HG03571 (cell line): ENCODE data around the gene C3orf70.

Source experiments
- ATAC-seq: cut with Tn5 transposase; IDR thresholded peaks from one replicate; pipeline ENCODE4 v1.9.1; 2021; ENCODE audit not compliant: unreplicated experiment

The C3orf70 gene

DNA sequence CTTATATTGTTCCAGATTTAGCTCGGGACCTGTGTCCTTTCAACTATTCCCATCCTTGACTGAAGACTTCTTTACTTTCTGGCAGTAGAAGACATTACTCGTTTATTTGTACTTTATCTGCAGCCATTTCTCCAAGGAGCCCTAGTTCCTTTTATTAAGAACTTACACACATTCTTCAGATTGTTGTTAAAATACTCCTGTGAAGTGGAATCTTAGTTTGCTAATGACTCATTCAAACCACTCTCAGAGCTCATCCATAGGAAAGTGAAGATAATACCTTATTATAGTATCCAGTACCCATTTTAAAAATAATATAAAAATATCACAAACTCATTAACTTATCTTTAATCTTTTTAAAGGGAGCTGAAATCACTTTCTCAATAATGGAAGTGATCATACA lies 63.5 kb downstream of the C3orf70 start:
- ATAC-seq, result no peak

DNA sequence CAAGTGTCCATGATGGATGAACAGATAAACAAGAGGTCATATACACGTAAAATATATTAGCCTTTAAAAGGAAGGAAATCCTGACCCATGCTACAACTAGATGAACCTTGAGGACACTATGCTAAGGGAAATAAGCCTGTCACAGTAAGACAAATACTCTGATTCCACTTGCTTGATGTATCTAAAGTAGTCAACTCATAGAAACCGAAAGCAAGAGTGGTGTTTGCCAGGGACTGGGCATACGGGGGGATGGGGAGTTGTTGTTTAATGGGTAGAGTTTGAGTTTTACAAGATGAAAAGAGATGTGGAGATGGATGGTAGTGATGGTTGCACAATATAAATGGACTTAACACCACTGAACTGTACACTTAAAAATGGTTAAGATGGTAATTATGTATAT lies 65.4 kb downstream of the C3orf70 start:
- ATAC-seq, result no peak

DNA sequence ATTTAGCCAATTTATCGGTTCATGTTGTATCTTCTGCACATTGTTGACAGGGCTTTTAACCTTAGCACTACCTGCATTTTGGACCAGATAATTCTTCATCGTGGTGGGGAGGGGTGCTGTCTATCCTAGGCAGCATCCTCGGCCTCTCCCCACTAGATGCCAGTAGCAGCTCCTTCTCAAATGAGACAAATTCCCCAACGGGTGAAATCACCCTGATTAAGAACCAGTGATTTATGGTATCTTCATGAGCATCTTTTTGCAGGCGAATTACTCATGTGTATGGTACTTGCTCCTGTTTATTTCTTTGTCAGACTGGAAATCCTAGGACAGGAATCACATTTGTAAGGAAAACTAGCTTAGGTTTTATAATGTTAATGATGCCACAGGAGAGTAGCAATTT lies 68.0 kb downstream of the C3orf70 start:
- ATAC-seq, result no peak

GRCh38 chr3:185084402-185084801 lies 68.5 kb downstream of the C3orf70 start:
- no peak for ATAC-seq

GRCh38 chr3:185082829-185083228 lies 70.0 kb downstream of the C3orf70 start:
- ATAC-seq, result no peak

- ATAC-seq, result no peak
Measured at GRCh38 chr3:185082149-185082548, 70.7 kb downstream of the C3orf70 start.

- no peak for ATAC-seq
Measured at GRCh38 chr3:185081521-185081920, 71.3 kb downstream of the C3orf70 start.

DNA sequence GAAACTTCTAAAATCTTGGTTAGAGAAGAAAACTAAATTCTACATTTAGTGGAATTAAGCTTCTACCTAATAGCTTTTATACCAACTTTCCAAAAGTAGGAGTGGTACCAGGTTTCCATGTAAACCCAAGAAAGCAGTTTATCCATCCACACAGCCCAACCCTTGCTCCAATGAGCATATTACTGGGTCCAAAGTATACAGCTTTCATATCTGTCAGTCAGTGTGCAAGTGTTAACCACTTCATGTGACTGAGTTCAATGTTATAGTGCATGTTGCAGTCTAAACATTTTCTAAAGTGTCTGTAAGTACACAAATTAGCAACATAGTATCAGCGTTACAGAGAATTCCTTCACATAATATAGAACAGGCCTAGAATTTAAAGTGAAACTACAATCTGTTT lies 73.2 kb downstream of the C3orf70 start:
- no peak for ATAC-seq

GRCh38 chr3:185076219-185076618 lies 76.6 kb downstream of the C3orf70 start:
- no peak for ATAC-seq

GRCh38 chr3:185075547-185075946 lies 77.3 kb downstream of the C3orf70 start:
- ATAC-seq, result no peak

DNA sequence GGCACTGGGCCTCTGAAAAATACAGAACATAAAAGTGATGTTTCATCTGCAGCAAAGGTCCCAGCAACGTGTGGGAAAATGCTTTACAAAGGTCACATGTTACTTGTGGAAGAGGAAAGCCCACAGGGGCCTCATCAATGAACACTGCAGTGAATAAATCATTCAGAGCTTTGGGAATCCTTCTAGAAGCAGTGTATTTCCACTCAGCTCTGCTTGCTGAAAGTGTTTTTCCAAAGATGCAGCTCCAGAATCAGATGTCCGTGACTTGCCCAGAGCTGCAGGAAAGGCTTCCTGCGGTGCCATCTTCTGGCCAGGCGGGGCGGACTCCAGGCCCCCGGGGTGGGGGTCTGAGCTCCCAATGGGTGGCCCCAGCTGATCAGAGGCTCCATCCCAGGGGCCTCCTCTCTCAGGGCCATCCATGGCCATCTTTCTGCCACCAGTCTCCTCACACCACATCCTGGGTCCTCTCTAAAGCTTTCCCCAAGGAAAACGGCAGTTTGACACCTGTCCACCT lies 81.5 kb downstream of the C3orf70 start:
- ATAC-seq, result no peak

GRCh38 chr3:185070491-185071286 lies 82.2 kb downstream of the C3orf70 start:
- ATAC-seq, result no peak

- ATAC-seq, result no peak
Measured at GRCh38 chr3:185069037-185070030, 83.5 kb downstream of the C3orf70 start.

GRCh38 chr3:185067173-185067572 lies 85.7 kb downstream of the C3orf70 start:
- no peak for ATAC-seq

DNA sequence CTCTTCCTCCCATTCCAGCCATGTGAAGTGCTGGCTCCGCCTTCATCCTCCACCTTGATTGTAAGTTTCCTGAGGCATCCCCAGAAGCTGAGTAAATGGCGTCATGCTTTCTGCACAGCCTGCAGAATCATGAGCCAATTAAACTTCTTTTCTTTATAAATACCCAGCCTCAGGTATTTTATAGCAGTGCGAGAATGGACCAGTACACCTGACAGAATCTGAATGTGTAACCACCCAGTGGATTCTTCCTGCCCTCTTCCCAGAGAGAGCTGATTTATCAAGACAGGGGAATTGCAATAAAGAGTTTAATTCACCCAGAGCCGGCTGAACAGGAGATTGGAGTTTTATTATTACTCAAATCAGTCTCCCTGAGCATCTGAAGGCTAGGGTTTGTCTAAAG lies 86.6 kb downstream of the C3orf70 start:
- no peak for ATAC-seq

- ATAC-seq, result no peak
Measured at GRCh38 chr3:185065059-185065458, 87.8 kb downstream of the C3orf70 start.

- no peak for ATAC-seq
Measured at GRCh38 chr3:185063431-185063830, 89.4 kb downstream of the C3orf70 start.

DNA sequence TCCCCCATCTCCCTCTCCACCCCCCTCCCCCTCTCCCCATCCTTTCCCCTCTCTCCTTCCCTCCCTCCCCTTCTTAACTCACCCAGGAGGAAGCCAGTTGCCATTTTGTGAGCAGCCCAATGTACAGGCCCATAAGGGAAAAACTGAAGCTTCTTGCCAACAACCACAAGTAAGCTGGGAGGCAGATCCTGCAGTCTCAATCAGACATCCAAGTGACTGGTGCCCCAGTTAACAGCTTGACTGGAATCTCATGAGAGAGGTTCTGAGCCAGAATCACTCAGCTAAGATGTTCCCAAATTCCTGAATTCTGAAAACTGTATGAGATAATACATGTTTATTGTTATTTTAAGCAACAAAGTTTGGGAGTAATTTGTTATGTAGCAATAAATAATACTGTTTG lies 90.7 kb downstream of the C3orf70 start:
- ATAC-seq, result no peak

GRCh38 chr3:185060655-185061054 lies 92.2 kb downstream of the C3orf70 start:
- no peak for ATAC-seq

DNA sequence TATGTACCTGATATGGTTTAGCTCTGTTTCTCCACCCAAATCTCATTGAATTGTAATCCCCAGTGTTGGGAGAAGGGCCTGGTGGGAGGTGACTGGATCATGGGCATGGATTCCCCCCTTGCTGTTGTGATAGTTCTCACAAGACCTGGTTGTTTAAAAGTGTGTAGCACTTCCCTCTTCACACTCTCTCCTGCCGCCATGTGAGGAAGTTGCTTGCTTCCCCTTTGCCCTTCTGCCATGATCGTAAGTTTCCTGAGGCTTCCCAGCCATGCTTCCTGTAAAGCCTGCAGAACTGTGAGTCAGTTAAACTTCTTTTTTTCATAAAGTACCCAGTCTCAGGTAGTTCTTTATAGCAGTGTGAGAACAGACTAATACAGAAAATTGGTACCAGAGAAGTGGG lies 93.1 kb downstream of the C3orf70 start:
- ATAC-seq, result no peak

GRCh38 chr3:185058796-185059195 lies 94.1 kb downstream of the C3orf70 start:
- ATAC-seq, result no peak

- no peak for ATAC-seq
Measured at GRCh38 chr3:185057829-185058228, 95.0 kb downstream of the C3orf70 start.
